Endothelial cell (in vitro differentiated cells): ENCODE measurements around the gene FBP1. TPM values are rescaled to one million over a fixed set of nuclear protein-coding genes. Genes with fewer than 3 reads are reported as not detected.
"Not testable (repeated sequence)": the region's sequence is repeated elsewhere in the genome, so short reads cannot be mapped to it uniquely, and the experiment has no call there.

Source experiments
- DNase-seq: peaks from one replicate; pipeline ENCODE4 v3.0.0; 2021; ENCODE audit warnings: low spot score
- H3K27ac Mint-ChIP-seq: one replicate; pipeline ENCODE4 v1.8.0; 2021; ENCODE audit warnings: mixed read lengths, inconsistent platforms; ENCODE audit not compliant: unreplicated experiment
- H3K27me3 Mint-ChIP-seq: one replicate; pipeline ENCODE4 v1.8.0; 2021; ENCODE audit warnings: mild to moderate bottlenecking, moderate library complexity, mixed read lengths, inconsistent platforms; ENCODE audit not compliant: unreplicated experiment
- H3K36me3 Mint-ChIP-seq: one replicate; pipeline ENCODE4 v1.8.0; 2021; ENCODE audit warnings: mild to moderate bottlenecking, low read depth, mixed read lengths, inconsistent platforms; ENCODE audit not compliant: unreplicated experiment
- H3K4me1 Mint-ChIP-seq: one replicate; pipeline ENCODE4 v1.8.0; 2021; ENCODE audit warnings: mild to moderate bottlenecking, mixed read lengths, inconsistent platforms; ENCODE audit not compliant: unreplicated experiment
- H3K4me3 Mint-ChIP-seq: one replicate; pipeline ENCODE4 v1.8.0; 2021; ENCODE audit warnings: mild to moderate bottlenecking, mixed read lengths, inconsistent platforms; ENCODE audit not compliant: unreplicated experiment
- H3K9me3 Mint-ChIP-seq: one replicate; pipeline ENCODE4 v1.8.0; 2021; ENCODE audit warnings: mixed read lengths, inconsistent platforms; ENCODE audit not compliant: unreplicated experiment
- total RNA-seq: library from RNA; stranded (reverse); fragmentation: NEBNext Ultra II Directional; extraction: Animal tissue kit (Norgen Biotek cat#: 25700); gene quantifications from one replicate; pipeline ENCODE4 v1.2.1, GENCODE V29; 2021; ENCODE audit not compliant: unreplicated experiment
- TF ChIP-seq, protein P1 (sequence below): fragments of 200-600 bp; sonication (generic); IDR thresholded peaks from one replicate; pipeline ENCODE4 v1.5.0; 2021; ENCODE audit warnings: antibody characterized with exemption; ENCODE audit not compliant: unreplicated experiment

The FBP1 gene
- total RNA-seq, 1 donor from 2014 or later: not detected

DNA sequence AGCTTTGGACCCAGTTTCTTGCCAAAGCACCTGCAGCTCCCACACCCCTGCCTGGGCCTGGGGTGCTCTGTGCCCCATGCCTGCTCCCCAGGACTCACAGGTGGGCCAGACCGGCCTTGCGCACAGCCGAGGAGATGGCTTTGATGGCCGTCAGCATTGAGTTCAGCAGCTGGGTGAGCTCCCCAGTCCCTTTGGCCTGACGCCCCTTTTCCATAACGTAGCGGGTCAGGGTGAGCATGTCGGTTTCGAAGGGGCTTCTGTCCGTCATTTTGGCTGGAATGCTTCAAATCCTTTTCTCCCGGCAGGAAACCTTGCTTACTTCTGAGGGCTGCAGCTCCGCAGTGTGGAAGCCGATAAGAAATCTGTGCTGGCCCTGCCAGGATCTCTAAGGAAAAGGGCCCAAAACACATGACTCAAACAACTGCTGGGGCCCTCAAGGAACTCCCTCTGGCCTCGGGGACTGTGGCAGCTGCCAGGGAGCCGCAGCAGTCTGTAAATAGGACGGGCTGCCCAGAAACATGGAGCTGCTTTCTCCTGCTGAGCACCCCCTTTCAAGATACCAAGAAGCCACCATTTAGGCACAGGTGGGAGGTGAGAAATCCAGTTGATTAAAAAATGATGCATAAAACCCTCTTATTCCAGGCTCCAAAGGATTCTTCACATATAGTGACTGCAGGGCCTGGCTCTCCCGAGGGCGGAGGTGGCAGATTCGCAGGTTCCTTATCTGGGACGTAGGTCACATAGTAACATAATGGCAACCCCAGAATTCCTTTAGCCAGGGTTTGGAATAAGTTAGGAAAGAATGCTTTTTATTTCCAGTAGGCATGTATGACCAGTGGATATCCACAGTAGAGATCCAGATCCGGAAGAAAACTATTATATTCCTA is 45.6 kb downstream of the FBP1 start, which contains the start of gene FBP2:
Gene FBP2 (minus strand): TSS at position 366 of the 887 bp plus-strand sequence. CDS start 98 bp downstream, at position 268.
- no peak within 1 kb of the TSS for H3K27ac Mint-ChIP-seq
- no peaks in the 10 kb centered on the region for H3K36me3 Mint-ChIP-seq
- H3K9me3 Mint-ChIP-seq: no peaks in the 10 kb centered on the region
- no peak within 1 kb of the TSS for H3K4me3 Mint-ChIP-seq
- peaks cover 6% of the 10 kb centered on the region for H3K27me3 Mint-ChIP-seq
- no peak for DNase-seq
- TF ChIP-seq, protein P1, sequence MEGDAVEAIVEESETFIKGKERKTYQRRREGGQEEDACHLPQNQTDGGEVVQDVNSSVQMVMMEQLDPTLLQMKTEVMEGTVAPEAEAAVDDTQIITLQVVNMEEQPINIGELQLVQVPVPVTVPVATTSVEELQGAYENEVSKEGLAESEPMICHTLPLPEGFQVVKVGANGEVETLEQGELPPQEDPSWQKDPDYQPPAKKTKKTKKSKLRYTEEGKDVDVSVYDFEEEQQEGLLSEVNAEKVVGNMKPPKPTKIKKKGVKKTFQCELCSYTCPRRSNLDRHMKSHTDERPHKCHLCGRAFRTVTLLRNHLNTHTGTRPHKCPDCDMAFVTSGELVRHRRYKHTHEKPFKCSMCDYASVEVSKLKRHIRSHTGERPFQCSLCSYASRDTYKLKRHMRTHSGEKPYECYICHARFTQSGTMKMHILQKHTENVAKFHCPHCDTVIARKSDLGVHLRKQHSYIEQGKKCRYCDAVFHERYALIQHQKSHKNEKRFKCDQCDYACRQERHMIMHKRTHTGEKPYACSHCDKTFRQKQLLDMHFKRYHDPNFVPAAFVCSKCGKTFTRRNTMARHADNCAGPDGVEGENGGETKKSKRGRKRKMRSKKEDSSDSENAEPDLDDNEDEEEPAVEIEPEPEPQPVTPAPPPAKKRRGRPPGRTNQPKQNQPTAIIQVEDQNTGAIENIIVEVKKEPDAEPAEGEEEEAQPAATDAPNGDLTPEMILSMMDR: no peak
- peaks cover 6% of the 10 kb centered on the region for H3K4me1 Mint-ChIP-seq

DNA sequence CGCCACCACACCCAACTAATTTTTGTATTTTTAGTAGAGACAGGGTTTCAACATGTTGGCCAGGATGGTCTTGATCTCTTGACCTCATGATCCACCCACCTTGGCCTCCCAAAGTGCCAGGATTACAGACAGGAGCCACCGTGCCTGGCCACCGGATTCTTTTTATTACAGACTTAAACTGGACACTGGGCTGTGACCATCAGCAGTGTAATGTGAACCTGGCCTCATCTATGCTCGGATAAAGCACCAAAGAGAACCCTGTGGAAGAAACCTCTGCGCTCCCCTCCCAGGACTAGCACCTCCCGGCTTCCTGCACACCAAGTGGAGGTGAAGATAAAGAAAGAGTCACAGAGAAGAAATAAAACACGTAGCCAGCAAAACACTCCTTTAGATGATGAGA is 46.6 kb downstream of the FBP1 start:
- H3K9me3 Mint-ChIP-seq, H3K4me3 Mint-ChIP-seq, H3K4me1 Mint-ChIP-seq, H3K36me3 Mint-ChIP-seq, H3K27ac Mint-ChIP-seq, DNase-seq, H3K27me3 Mint-ChIP-seq: not testable (repeated sequence)

DNA sequence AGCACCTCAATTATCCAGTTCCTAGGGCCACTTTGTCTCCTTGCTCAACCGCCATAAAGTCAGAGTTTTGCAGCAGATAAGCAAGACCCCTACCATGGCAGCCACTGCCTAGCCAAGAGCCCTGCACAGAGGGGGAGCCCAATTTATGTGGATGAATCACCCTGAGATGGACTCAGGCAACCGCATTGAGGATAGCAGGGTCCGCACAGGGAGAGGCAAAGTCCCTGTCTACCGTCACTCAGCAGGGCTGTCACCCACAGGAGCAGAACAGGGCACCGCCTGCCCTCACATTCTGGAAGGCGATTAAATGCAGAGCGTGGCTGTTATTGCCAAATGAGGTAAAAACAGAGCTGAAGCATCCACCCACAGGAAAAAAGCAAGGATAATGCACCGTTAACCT is 47.4 kb downstream of the FBP1 start:
- Mint-ChIP-seq H3K4me1 (peaks cover 6% of the 10 kb centered on the region), H3K36me3 (no peaks in the 10 kb centered on the region), H3K4me3 (no peak overlapping the region), H3K27me3 (peaks cover 8% of the 10 kb centered on the region), H3K27ac (no peak overlapping the region), H3K9me3 (no peaks in the 10 kb centered on the region)
- DNase-seq: no peak
- TF ChIP-seq, protein P1: no peak

DNA sequence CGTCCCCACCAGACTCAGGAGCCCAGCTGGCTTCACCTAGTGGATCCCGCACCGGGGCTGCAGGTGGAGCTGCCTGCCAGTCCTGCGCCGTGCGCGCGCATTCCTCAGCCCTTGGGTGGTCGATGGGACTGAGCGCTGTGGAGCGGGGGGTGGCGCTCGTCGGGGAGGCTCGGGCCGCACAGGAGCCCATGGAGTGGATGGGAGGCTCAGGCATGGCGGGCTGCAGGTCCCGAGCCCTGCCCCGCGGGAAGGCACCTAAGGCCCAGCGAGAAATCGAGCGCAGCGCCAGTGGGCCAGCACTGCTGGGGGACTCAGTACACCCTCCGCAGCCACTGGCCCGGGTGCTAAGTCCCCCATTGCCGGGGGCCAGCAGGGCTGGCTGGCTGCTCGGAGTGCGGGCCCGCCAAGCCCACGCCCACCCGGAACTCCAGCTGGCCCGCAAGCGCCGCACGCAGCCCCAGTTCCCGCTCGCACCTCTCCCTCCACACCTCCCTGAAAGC is 48.2 kb downstream of the FBP1 start:
- not testable (repeated sequence) for H3K4me1 Mint-ChIP-seq, H3K27me3 Mint-ChIP-seq, H3K27ac Mint-ChIP-seq, H3K4me3 Mint-ChIP-seq, H3K36me3 Mint-ChIP-seq, H3K9me3 Mint-ChIP-seq, DNase-seq

DNA sequence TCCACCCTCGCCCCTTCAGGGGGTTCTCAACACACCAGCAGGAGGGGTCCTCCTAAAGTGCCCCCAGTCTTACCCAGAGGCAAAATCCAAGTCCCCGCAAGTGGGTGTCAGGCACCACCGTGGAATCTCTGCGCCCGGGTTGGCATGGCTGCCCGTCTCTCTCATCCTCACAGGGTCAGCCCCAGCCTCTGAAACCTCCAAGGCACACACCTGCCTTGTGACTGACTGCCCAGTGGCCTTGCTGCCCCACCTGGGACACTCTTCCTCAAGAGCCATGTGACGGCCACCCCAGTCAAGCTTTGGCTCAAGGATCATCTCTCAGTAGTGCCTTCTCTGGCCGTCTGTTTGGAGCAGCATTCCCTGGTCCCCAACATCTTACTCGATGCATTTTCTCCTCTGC is 50.6 kb downstream of the FBP1 start:
- Mint-ChIP-seq H3K9me3 (no peaks in the 10 kb centered on the region), H3K36me3 (no peaks in the 10 kb centered on the region), H3K4me1 (peaks cover 6% of the 10 kb centered on the region), H3K27me3 (peaks cover 8% of the 10 kb centered on the region), H3K27ac (no peak overlapping the region), H3K4me3 (no peak overlapping the region)
- TF ChIP-seq, protein P1: no peak
- no peak for DNase-seq

DNA sequence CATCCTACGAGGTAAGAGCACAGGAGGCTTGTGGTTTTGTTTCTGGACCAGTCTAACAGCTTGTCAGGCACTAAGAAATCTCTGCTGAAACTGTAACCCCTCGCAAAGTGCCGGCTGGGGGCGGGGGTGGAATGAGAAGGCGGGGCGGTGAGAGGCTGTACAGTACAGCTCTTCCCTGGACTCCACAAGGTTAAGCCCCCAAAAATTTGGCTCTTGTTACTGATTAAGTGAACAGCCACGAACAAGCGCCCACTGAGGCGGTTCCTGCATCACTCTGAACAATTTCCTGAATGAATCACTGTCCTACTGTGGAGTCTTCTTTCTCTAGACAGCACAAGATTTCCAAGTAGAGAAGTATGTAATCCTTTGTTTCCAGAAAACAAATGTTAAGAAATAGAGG is 52.5 kb downstream of the FBP1 start:
- TF ChIP-seq, protein P1: no peak
- no peaks in the 10 kb centered on the region for H3K9me3 Mint-ChIP-seq
- H3K36me3 Mint-ChIP-seq: no peaks in the 10 kb centered on the region
- H3K27me3 Mint-ChIP-seq: peaks cover 5% of the 10 kb centered on the region
- no peak for DNase-seq
- no peak overlapping the region for H3K27ac Mint-ChIP-seq
- no peak overlapping the region for H3K4me3 Mint-ChIP-seq
- H3K4me1 Mint-ChIP-seq: peaks cover 6% of the 10 kb centered on the region
